ENCODE measurements around the gene VDAC1.

- TF ChIP-seq, protein P1, sequence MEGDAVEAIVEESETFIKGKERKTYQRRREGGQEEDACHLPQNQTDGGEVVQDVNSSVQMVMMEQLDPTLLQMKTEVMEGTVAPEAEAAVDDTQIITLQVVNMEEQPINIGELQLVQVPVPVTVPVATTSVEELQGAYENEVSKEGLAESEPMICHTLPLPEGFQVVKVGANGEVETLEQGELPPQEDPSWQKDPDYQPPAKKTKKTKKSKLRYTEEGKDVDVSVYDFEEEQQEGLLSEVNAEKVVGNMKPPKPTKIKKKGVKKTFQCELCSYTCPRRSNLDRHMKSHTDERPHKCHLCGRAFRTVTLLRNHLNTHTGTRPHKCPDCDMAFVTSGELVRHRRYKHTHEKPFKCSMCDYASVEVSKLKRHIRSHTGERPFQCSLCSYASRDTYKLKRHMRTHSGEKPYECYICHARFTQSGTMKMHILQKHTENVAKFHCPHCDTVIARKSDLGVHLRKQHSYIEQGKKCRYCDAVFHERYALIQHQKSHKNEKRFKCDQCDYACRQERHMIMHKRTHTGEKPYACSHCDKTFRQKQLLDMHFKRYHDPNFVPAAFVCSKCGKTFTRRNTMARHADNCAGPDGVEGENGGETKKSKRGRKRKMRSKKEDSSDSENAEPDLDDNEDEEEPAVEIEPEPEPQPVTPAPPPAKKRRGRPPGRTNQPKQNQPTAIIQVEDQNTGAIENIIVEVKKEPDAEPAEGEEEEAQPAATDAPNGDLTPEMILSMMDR (conservative IDR thresholded peaks at IDR 0.05; ENCODE audit: low read length): no peak
- TF ChIP-seq EZH2phosphoT487 (IDR thresholded peaks at IDR 0.05; ENCODE audit: borderline replicate concordance, low read depth, low read length): no peak
Observed at GRCh38 chr5:133938039-133938821, 66.5 kb downstream of the VDAC1 start.

All from OCI-LY7 (cell line).